ENCODE results near the gene NEK11.
"Not testable (repeated sequence)": the region's sequence is repeated elsewhere in the genome, so short reads cannot be mapped to it uniquely, and the experiment has no call there.

Gene NEK11

DNA sequence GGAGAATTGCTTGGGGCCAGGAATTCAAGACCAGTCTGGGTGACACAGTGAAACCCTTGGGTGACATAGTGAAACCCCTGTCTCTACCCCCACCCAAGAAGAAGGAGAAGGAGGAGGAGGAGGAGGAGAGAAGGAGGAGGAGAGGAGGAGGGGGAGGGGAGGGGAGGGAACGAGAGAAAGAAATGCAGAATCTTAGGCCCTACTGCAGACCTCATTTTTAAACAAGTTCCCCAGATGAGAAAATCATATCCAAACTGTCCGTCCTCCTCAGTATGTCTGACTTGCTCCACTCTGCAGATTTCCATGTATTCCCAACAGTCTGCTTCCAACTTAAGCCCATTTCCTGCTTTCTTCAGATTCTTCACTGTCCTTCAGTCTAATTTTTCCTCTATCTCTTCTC, 291.0 kb downstream of the NEK11 start:
- no peak for DNase-seq

DNA sequence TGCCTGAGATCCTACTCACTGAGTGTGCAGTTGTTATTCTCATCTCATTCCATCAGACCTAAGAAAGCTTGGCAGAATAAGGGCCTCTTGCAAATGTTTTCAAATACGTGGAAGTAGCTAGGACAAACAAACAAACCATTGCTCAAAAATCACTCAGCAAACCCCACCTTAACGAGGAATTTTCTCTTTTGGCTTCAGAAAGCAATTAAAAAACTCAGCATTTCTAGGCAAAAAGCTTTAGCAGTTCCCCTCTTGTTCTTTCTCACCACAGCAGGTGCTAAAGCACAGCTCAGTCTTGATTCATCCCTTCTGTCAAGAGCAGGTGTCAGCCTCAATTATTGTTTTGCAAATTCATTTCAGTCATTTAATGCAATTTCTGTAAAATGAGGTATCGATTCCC, 296.3 kb downstream of the NEK11 start:
- DNase-seq = no peak

DNA sequence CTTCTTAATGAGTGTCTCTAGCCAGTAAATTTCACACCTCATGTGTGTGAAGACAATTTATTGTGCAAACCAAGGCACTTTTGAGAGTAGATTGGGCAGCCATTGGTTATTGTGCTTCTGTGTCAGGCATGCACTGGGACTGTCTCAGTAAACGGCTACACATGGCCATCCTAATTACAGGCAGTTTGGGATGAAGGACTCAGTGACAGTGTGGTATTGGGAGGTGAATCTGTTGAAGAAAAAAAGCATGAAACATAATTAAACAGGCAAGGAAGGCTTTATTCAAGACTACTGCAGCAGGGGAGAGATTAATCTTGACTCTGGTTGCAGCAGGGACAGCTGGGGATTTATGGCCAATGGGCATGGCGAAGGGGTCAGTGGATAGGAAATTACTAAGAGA, 297.1 kb downstream of the NEK11 start:
- DNase-seq = no peak

DNA sequence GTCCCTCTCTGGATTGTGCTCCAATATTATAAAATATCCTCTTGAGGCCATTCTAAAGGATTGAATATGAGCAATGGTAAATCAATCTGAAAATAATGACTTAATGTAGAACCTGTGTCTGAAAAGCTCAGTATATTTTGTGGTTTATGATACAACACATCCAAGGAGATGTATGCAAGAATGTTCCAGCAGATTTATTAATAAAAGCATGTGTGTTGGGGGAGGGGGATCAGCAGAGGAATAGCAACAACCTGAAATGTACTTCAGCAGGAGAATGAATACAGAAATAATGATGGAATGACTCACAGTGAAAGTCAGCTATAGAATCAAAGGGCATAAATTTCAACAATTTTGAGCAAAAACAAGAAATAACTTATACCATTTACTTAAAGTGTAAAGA, 298.2 kb downstream of the NEK11 start:
- no peak for DNase-seq

DNA sequence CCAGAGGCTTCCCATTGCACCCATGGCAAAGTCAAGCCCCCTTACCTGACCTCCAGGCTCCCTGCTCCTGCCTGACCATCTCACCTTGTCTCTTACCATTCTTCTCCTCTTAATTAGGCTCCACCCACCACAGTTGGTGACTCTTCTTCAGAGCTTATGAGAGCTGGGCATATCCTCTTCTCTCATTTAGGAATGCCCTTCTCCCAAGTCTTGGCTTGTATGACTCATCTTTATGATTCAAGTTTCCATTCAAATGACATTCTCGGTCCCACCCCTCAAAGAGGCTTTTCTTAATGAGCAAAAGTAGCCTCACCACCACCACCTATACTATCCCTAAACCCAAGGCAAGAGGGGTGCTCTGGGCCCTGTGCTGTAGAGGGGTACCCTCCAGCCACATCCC, 299.6 kb downstream of the NEK11 start:
- DNase-seq = no peak

DNA sequence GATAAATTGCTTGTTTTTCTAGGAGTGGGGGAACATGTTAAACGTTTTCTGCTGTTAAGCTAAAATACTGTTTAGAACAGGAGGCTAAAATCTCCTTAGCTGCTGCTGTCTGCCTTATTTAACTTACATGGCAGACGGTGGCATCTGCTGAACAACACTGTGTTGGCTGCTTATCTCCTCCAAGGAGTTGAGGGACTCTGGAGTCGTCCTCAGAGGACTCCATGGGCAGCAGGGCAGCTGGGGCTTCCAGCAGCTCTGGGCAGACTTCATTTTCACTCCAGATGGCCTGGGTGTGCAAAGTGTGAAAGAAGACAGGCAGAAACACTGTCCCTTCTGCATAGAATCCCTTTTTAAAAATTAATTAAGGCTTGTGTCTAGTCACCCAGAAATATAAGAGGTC, 302.0 kb downstream of the NEK11 start:
- DNase-seq = no peak

DNA sequence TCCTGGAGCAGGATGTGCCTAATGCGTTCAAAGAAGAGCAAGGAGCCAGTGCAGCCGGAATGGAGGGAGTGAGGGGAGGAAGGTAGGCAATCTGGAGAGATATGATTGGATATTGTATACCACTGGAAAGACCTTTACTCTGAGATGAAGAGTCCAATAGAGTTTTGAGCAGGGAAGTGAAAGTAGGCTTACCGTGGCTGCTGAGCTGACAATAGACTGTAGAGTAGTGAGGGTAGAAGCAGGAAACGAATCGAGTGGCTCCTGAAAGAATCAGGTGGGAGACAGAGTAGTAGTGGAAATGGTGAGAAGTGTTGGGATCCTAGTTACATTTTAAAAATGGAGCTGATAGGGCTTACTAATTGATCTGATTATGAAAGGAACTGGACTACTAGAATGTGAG, 303.1 kb downstream of the NEK11 start:
- no peak for DNase-seq

DNA sequence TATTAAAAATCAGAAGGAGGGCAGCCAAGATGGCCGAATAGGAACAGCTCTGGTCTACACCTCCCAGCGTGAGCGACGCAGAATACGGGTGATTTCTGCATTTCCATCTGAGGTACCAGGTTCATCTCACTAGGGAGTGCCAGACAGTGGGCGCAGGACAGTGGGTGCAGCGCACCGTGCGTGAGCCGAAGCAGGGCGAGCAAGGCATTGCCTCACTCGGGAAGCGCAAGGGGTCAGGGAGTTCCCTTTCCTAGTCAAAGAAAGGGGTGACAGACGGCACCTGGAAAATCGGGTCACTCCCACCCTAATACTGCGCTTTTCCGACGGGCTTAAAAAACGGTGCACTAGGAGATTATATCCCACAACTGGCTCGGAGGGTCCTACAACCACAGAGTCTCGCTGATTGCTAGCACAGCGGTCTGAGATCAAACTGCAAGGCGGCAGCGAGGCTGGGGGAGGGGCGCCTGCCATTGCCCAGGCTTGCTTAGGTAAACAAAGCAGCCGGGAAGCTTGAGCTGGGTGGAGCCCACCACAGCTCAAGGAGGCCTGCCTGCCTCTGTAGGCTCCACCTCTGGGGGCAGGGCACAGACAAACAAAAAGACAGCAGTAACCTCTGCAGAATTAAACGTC, 304.9 kb downstream of the NEK11 start:
- not testable (repeated sequence) for DNase-seq

DNA sequence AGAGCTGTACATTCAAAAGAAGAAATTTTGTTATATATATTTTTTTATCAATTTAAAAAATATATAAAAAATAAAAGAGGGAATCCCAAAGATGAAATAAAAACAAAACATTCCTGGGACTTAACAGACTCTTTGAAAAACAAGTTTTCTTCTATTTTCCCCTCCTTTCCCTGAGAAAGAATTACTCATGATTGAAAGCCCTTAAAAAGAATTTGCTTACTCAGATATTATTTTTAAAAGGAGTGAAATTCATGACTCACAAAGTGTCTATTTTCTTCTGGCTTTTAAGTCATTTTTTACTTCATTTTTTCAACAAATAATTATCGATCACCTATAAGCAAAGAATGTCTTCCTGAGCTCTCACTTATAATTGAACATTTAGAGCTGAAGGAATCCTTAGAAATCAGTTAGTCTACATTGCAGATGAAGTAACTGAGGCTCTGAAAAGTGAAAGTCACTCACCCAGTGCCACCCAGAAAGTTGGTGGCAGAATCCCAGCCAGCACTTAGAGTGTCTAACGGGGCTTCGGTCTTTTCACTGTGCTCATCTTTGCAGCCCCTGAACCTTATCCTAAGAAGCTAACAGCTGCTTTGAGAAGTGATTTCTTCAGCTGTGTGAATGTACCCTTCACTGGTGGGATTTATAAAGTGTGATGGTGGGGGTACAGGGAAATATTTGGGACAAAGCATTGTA, 312.4 kb downstream of the NEK11 start:
- DNase-seq = no peak

DNA sequence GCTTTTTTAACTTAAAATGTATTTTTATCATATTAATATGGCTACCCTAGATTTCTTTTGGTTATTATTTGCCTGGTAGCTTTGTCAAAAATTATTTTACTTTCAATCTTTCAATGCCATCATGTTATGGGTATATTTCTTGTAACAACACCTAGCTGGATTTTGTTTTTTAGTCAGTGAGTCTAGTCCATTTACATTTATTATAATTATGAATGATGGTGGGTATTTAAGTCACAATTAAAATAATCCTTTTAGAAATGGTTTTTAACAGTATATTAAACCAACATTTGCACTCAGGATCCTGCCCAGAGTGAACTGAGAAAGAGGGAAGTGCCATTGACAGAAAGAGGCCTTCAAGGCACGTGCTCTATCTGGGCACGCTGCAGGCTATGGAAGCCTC, 315.1 kb downstream of the NEK11 start:
- DNase-seq = no peak

DNA sequence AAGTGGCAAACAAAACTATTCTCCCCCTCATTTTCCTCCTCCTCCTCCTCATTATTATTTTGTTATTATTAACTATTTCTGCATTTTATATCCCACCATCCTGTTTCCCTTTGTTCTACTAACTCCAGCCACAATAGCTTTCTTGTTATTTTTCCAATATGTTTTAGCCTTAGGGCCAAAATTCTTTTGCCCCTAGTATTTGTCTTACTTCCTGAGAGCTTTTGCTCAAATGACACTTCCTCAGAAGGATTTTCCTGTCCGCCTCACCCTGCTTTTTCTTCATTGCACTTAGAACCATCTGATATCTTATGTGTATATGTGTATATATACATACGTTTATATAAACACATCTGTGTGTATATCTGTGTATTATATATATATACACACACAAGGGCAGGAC, 322.2 kb downstream of the NEK11 start:
- no peak for DNase-seq

DNA sequence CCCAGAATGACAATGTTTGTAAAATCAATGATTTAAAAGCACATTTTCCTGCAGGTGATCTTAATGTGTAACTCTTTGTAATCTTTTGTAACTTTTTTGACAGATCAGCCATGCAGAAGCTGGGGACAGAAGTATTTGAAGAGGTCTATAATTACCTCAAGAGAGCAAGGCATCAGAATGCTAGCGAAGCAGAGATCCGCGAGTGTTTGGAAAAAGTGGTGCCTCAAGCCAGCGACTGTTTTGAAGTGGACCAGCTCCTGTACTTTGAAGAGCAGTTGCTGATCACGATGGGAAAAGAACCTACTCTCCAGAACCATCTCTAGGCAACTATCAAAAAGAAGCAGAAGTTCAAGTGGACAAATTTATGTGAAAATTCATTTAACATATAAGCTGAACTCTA, 322.8 kb downstream of the NEK11 start:
- DNase-seq = no peak

DNA sequence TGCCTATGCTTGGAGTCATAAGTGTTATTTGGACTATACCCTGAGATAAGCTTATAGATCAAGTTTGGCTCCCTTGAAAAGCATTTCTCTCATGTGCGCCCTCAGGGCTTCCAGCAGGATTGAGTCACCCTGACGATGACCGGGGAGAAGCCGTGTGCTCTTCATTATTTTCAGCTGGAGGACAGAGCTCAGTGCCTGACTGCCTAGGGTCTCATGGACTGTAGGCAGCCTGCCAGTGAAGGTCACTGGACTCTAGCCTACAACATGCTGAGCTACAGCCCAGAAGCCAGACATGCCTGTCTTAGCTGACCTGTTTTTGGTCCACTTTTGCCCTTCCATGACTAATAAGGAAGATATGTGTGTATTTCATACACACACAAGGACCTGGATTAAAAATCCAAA, 323.3 kb downstream of the NEK11 start:
- no peak for DNase-seq

DNA sequence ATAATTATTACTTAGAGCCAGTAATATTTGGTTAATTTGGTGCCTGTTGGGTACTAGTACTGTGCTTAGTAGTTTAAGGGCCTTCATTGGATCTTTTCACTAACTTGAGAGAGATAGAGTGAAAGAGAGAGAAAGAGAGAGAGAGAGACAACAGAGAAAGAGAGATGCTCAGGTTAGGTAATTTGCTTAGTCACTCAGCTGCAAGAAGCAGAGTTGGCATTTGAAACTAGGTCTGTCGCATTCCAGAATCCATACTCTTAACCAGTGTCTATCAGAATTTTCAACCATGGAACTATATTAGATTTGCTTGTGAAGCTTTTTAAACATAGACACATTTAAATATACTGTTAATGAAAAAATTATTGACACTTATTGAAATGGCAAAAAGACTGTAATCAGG, 323.8 kb downstream of the NEK11 start:
- DNase-seq = no peak

DNA sequence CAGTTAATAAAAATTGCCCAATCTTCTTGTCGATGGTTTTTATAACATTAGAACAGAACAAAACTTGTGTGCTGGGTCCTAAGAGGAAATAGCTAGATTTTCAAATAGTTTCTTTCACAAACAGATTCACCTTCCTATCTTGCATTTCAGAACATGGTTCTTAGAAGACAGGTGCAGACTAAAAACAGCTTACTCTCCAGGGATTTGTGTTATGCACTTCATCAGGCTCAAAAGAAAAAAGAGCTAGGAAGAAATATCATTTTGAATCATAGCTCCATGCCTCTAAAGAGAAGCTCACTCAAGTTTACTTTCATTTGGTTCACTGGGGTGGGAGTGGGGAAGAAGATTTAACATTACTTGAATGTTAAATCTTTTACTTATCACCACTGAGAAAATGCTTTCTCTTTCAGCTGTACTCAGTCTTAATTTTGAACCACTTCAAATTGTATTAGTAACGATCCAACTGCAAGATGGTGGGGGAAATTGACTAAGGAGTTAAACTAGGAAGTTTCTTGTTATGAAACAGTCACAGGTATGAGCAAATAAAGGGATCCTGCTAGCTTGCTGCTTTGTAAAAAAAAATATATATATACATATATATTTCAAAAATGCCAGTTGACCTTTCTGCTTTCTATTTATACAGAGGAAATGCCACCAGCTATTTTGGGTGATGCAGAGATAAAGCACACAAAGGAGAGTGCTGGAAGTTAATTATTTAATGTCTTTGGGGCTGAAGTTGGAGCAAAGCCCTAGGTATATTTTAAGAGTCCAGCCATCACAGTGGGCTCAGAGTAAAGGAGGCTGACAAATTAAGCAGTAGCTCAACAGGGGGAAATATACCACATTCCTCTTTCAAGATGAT, 326.6 kb downstream of the NEK11 start:
- no peak for DNase-seq

DNA sequence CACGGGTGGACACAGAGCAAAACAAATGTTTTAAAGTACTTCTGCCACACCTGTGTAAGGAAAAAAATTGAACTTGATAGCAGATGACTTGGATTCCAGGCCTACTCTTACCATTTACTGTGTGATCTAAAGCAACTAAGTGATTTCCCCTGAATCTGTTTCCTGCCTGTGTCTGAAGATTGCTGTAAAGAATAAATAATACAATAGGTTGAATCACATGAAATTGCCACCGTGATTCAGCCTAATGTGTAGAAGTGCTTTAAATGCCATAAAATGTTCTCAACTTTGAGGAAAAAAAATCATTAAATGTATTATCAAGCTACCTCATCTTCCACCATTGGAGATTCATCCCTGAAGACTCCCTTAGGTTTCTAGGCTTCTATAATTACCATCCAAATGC, 327.3 kb downstream of the NEK11 start:
- DNase-seq = no peak

DNA sequence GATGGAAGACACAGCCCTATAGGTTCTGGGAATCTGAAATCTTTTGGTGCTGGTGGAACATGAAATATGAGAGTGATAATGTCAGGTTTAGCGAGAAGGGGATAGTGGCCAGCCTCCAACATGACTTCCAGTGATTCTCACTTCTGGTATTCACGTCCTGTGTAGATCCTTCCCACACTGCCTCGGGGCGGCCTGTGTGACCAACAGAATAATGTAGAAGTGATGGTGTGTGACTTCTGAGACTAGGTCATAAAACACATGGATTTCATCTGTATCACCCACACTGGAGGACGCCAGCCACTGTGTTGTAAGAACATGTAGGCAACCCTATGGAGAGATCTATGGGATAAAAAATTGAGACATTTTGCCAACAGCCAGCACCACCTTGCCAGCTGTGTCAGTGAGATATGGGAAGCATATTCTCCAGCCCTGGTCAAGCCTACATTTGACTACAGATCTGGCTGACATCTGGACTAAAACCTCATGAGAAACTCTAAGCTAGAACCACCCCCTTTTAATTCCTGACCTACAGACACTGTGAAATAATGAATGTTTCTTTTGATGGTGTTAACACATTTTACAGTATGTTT, 329.4 kb downstream of the NEK11 start:
- DNase-seq = no peak

DNA sequence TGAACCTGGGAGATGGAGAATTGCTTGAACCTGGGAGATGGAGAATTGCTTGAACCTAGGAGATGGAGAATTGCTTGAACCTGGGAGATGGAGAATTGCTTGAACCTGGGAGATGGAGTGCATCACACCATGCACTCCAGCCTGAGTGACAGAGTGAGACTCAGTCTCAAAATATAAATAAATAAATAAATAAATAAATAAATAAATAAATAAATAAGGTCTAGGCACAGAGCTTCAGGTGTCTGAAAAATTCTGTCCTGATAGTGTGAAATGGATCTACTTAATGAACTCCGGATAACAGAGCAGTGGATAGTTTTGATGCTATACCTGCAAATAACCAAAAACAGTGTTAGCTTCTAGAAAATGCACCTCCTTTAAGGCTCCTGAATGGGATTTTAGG, 330.6 kb downstream of the NEK11 start:
- no peak for DNase-seq

DNA sequence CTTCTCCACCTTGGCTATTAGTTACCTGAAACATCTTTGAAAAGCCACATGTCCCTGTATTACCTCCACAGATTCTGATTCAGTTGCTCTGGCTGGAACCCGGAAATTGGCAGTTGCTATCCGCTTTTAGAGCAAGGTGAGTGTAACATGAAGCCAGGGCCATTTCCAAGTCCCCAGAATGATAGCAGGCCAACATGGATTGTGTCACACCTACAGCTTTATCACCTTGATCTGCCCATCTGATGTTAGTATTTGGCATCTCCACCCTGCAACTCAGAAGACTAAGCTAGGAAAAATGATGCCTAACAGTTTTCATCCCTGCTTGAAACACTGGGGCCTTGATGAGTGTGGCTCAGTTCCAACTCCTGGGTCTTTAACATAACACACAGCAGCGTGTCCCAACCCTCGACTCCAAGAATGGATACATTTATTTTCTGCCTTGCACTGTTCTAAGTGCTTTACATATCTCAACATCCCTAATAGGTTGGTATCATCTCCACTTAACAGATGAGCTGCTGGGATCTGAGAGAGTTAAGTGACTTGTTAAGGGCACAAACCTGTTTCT, 333.6 kb downstream of the NEK11 start:
- no peak for DNase-seq

DNA sequence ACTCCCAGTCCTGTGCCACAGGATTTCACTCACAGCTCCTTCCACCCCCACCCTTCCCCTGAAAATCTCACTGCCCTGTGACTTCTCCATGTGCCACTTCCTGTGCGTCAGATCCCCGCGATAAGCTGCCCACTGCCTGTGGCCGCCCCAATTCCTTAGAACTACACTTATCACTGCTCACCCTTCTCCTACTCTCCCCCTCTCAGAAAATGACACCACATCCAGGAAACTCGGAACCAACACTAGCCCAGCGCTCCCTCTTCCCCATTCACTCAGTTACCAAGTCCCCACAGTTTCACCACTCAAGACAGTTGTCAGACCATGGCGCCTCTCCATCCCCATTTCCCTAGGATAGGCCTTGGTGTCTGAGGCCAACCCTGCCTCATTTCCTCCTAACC, 334.4 kb downstream of the NEK11 start:
- peak in 1 of 2 donors; percentile 17 for DNase-seq

DNA sequence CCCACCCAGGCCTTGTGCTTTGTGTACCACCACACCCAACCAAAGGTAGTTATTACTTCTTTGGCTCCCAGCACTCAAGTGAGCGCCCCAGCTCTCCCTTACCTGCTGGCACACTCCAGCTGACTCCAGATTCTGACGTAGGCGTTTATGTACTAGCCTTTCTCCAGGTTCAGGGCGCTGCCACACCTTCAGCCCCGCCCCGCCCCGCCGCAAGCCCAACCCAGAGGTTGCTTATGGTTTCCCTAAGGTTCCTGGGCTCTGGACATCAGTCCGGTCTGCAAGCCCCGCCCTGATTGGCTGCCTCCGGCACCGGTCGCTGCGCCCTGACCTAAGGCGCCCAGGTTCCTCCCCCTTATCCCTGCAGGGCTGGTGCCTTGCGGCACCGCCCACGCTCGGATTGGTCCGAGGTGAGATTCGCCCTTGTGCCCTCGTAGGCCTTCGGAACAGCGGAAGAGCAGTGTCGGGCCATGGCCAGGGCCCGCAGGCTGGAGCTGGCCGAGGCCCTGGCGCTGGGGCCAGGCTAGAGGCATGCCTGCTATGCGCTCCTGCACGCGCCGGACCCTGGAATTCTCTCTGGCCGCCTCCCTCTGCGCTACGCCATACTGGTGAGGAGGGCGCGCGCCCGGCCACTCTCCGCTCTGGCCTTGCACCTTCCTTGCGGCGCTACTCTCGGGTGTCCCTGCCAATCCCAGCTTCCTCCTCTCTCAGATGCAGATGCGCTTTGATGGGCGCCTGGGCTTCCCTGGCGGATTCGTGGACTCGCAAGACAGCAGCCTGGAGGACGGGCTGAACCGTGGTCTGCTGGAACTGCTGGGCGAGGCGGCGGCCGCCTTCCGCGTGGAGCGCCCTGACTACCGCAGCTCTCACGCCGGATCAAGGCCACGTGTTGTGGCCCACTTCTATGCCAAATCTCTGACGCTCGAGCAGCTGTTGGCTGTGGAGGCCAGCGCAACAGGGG, 335.1 kb downstream of the NEK11 start:
- DNase-seq = peak in 1 of 2 donors; percentile 22

DNA sequence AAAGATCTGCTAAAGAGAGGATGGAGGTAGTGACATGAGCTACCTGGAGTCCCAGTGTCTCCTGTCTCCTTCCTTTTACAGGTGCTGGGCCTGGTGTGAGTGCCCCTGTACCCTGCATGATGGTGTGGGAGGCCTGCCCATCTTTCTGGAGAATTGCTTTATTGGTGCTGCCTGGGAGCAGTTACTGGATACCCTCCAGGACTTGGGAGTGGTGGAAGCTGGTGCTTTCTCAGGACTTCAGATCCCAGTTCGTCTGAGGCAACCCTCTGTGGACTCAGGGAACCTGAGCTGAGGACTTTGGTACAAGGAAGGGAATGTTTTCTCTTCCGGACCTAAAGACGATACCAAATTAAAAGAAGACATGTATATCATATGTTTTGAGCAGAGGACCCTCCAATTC, 336.6 kb downstream of the NEK11 start:
- DNase-seq = no peak

Measured in stimulated activated CD4-positive, alpha-beta T cell treated with anti-CD3 and anti-CD28 coated beads, Interleukin-2, amount 100 ng/mL, for 24 hours (primary cell).